Neural progenitor cell (in vitro differentiated cells): Measurements from ENCODE around the gene RASL10A.

Source experiments
- EZH2 ChIP-seq: fragments of 200-600 bp; sonication (generic); IDR thresholded peaks from 2 replicates; pipeline ENCODE4 v1.6.1; 2017; ENCODE audit warnings: antibody characterized with exemption, mild to moderate bottlenecking, moderate library complexity
- TF ChIP-seq, protein P1 (sequence below): fragments of 200-600 bp; sonication (generic); IDR thresholded peaks from 2 replicates; pipeline ENCODE4 v1.5.1; 2017; ENCODE audit warnings: antibody characterized with exemption, mild to moderate bottlenecking

DNA sequence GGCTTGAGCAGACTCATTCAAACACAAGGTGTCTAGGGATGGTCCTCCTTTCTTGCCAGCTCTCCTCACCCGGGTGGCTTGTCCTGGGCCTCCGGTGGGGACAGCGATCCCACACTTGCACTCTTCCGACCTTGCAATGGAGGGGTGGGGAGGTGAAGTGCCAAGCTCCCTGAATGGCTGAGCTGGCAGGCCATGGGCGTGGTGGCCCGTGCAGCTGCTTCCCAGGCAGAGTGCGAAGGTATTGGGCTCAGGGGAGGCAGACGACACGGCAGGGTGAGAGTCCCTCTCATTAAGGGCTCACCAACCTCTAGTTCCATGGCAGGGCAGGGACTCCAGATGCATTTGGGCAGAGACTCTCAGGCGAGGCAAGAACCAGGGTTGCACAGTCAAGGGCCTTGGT lies 11.0 kb upstream of the RASL10A start:
- TF ChIP-seq, protein P1, sequence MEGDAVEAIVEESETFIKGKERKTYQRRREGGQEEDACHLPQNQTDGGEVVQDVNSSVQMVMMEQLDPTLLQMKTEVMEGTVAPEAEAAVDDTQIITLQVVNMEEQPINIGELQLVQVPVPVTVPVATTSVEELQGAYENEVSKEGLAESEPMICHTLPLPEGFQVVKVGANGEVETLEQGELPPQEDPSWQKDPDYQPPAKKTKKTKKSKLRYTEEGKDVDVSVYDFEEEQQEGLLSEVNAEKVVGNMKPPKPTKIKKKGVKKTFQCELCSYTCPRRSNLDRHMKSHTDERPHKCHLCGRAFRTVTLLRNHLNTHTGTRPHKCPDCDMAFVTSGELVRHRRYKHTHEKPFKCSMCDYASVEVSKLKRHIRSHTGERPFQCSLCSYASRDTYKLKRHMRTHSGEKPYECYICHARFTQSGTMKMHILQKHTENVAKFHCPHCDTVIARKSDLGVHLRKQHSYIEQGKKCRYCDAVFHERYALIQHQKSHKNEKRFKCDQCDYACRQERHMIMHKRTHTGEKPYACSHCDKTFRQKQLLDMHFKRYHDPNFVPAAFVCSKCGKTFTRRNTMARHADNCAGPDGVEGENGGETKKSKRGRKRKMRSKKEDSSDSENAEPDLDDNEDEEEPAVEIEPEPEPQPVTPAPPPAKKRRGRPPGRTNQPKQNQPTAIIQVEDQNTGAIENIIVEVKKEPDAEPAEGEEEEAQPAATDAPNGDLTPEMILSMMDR = no peak
- no peak for TF ChIP-seq EZH2
